Measurements from ENCODE around the gene PDSS1.

Gene PDSS1

DNA sequence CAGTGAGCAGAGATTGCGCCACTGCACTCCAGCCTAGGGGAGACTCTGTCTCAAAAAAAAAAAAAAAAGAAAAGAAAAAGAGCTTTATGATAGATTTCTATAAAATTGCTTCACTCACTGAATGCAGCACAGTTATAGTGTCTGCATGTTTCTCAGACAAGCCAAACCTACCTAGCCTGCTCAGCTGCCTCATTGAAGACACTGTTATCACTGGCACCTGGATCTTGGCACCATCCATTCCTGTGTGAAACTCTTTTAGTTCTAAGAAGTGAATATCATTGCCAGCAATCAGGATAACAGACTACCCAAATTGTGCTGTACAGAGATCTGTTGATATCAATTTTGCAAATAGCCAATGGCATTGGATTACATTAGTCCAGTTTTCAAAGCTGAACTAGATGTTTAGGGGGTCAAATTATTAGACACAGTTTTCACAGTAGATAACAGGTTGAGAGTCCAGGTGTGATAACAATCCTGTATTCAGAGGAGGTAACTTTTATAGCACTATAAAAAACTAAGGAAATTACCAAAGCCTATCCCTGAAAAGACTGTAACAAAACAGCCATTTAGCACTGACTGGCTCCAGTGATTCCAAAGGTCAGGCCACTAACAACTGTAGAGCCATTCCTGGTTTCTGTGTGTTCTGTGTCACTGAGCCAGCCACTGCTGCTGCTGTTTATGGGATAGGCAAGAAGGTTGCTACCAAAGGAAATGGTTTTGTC lies 17.1 kb downstream of the PDSS1 start:
- Histone ChIP-seq H3K9me3 (ENCODE audit: control insufficient read depth, low read length) (no peaks in the 10 kb centered on the region), H3K14ac (ENCODE audit: low read length in 2 of 2) (no peak overlapping the region), H3K4me3 (ENCODE audit: insufficient read depth in 1 of 2, low read depth in 1 of 2, low read length in 2 of 2) (no peak overlapping the region), H3K4me2 (ENCODE audit: low read length, poor library complexity, severe bottlenecking) (no peak overlapping the region), H3K4ac (ENCODE audit: low read depth in 1 of 2, low read length in 2 of 2) (no peak overlapping the region), H3K27me3 (ENCODE audit: control insufficient read depth in 1 of 2, insufficient read depth in 1 of 2, low read length in 2 of 2) (no peaks in the 10 kb centered on the region), H3K4me1 (ENCODE audit: control insufficient read depth, insufficient read depth, low read depth, low read length) (no peaks in the 10 kb centered on the region), H3K36me3 (ENCODE audit: control insufficient read depth in 1 of 2, insufficient read depth in 2 of 2, low read depth in 1 of 2, low read length in 2 of 2) (peaks cover 7 to 33% of the 10 kb centered on the region in 2 experiments), H4K91ac (ENCODE audit: low read length) (no peak overlapping the region), H2BK15ac (ENCODE audit: low read depth, poor library complexity, severe bottlenecking) (no peak overlapping the region), H3K18ac (ENCODE audit: low read depth in 1 of 2, low read length in 2 of 2) (no peak overlapping the region), H3K79me1 (replicated peaks; ENCODE audit: low read length, poor library complexity, severe bottlenecking) (peaks cover 14% of the 10 kb centered on the region), H3K9ac (ENCODE audit: low read length) (no peak overlapping the region), H2BK5ac (ENCODE audit: low read depth, low read length, poor library complexity, severe bottlenecking) (no peak overlapping the region), H4K8ac (ENCODE audit: low read length) (no peak overlapping the region), H2BK12ac (ENCODE audit: low read length in 2 of 2) (no peak overlapping the region), H3K23ac (ENCODE audit: low read length in 2 of 2) (no peak overlapping the region), H2AK5ac (ENCODE audit: low read length, severe bottlenecking) (no peak overlapping the region), H2BK120ac (ENCODE audit: low read depth, low read length) (no peak overlapping the region), H3K27ac (ENCODE audit: low read length, poor library complexity, severe bottlenecking) (no peak overlapping the region), H2AFZ (ENCODE audit: low read depth, low read length) (no peak overlapping the region)
- no peak for DNase-seq
- WGBS = no CpG with 5 or more reads among the region's 1 CpG

DNA sequence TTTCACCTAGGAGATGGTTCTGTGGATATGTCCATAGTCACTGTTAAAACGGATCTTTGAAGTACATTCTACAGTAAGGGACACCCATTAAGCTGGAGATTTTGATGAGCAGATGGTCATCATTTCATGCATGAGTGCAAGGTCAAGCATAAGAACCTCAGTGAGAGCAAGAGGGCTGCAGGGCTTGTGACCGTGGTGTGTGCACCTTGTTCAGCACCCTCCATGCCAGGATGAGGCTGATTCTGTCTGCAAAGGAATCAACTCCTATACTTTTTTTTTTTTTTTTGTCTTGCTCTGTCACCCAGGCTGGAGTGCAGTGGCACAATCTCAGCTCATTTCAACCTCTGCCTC lies 17.6 kb downstream of the PDSS1 start:
- H3K4ac ChIP-seq (ENCODE audit: low read depth in 1 of 2, low read length in 2 of 2) = no peak overlapping the region
- DNase-seq = no peak
- no peak overlapping the region for H2BK12ac ChIP-seq (ENCODE audit: low read length in 2 of 2)
- no peak overlapping the region for H3K4me3 ChIP-seq (ENCODE audit: insufficient read depth in 1 of 2, low read depth in 1 of 2, low read length in 2 of 2)
- no peak overlapping the region for H4K91ac ChIP-seq (ENCODE audit: low read length)
- no peaks in the 10 kb centered on the region for H3K9me3 ChIP-seq (ENCODE audit: control insufficient read depth, low read length)
- no peak overlapping the region for H2BK5ac ChIP-seq (ENCODE audit: low read depth, low read length, poor library complexity, severe bottlenecking)
- H3K36me3 ChIP-seq (ENCODE audit: control insufficient read depth in 1 of 2, insufficient read depth in 2 of 2, low read depth in 1 of 2, low read length in 2 of 2) = peaks cover 7 to 38% of the 10 kb centered on the region in 2 experiments
- no peak overlapping the region for H2BK15ac ChIP-seq (ENCODE audit: low read depth, poor library complexity, severe bottlenecking)
- no peak overlapping the region for H3K18ac ChIP-seq (ENCODE audit: low read depth in 1 of 2, low read length in 2 of 2)
- H3K79me1 ChIP-seq (replicated peaks; ENCODE audit: low read length, poor library complexity, severe bottlenecking) = peaks cover 16% of the 10 kb centered on the region
- no peak overlapping the region for H4K8ac ChIP-seq (ENCODE audit: low read length)
- H3K27me3 ChIP-seq (ENCODE audit: control insufficient read depth in 1 of 2, insufficient read depth in 1 of 2, low read length in 2 of 2) = no peaks in the 10 kb centered on the region
- H3K14ac ChIP-seq (ENCODE audit: low read length in 2 of 2) = no peak overlapping the region
- H3K4me2 ChIP-seq (ENCODE audit: low read length, poor library complexity, severe bottlenecking) = no peak overlapping the region
- H3K9ac ChIP-seq (ENCODE audit: low read length) = no peak overlapping the region
- H2AK5ac ChIP-seq (ENCODE audit: low read length, severe bottlenecking) = no peak overlapping the region
- H3K27ac ChIP-seq (ENCODE audit: low read length, poor library complexity, severe bottlenecking) = no peak overlapping the region
- no peak overlapping the region for H2AFZ ChIP-seq (ENCODE audit: low read depth, low read length)
- no peak overlapping the region for H3K23ac ChIP-seq (ENCODE audit: low read length in 2 of 2)
- no peak overlapping the region for H2BK120ac ChIP-seq (ENCODE audit: low read depth, low read length)
- H3K4me1 ChIP-seq (ENCODE audit: control insufficient read depth, insufficient read depth, low read depth, low read length) = no peaks in the 10 kb centered on the region
- 97% methylated on average over 2 of the region's 2 CpGs for WGBS

DNA sequence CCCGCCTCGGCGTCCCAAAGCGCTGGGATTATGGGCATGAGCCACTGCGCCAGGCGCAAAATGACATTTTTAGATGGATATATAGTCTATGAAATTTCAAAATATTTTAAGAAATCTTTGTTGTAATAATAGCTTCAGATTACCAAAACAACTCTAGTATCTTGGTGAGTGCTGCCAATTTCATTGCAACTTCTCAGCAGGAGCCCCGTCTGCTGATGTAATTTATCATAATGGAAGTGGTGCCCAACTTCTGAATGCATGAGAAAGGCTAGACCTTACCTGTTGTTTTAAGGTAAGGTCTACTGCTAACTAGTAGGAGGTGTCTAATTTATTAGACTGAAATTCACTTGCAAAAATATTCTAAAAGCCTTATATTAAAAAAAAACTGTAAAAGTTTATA lies 20.0 kb downstream of the PDSS1 start:
- H3K36me3 ChIP-seq (ENCODE audit: control insufficient read depth in 1 of 2, insufficient read depth in 2 of 2, low read depth in 1 of 2, low read length in 2 of 2) = peaks cover 13 to 40% of the 10 kb centered on the region in 2 experiments
- no peak overlapping the region for H3K4me2 ChIP-seq (ENCODE audit: low read length, poor library complexity, severe bottlenecking)
- H3K9me3 ChIP-seq (ENCODE audit: control insufficient read depth, low read length) = no peaks in the 10 kb centered on the region
- DNase-seq = no peak
- H3K23ac ChIP-seq (ENCODE audit: low read length in 2 of 2) = no peak overlapping the region
- peaks cover 18% of the 10 kb centered on the region for H3K79me1 ChIP-seq (replicated peaks; ENCODE audit: low read length, poor library complexity, severe bottlenecking)
- H3K27me3 ChIP-seq (ENCODE audit: control insufficient read depth in 1 of 2, insufficient read depth in 1 of 2, low read length in 2 of 2) = no peaks in the 10 kb centered on the region
- no peak overlapping the region for H3K9ac ChIP-seq (ENCODE audit: low read length)
- no peak overlapping the region for H4K91ac ChIP-seq (ENCODE audit: low read length)
- no peak overlapping the region for H3K4ac ChIP-seq (ENCODE audit: low read depth in 1 of 2, low read length in 2 of 2)
- no peak overlapping the region for H4K8ac ChIP-seq (ENCODE audit: low read length)
- no peak overlapping the region for H2BK120ac ChIP-seq (ENCODE audit: low read depth, low read length)
- H2BK15ac ChIP-seq (ENCODE audit: low read depth, poor library complexity, severe bottlenecking) = no peak overlapping the region
- H3K4me3 ChIP-seq (ENCODE audit: insufficient read depth in 1 of 2, low read depth in 1 of 2, low read length in 2 of 2) = no peak overlapping the region
- no peak overlapping the region for H3K18ac ChIP-seq (ENCODE audit: low read depth in 1 of 2, low read length in 2 of 2)
- H3K27ac ChIP-seq (ENCODE audit: low read length, poor library complexity, severe bottlenecking) = no peak overlapping the region
- H3K4me1 ChIP-seq (ENCODE audit: control insufficient read depth, insufficient read depth, low read depth, low read length) = no peaks in the 10 kb centered on the region
- no peak overlapping the region for H3K14ac ChIP-seq (ENCODE audit: low read length in 2 of 2)
- H2AK5ac ChIP-seq (ENCODE audit: low read length, severe bottlenecking) = no peak overlapping the region
- H2BK5ac ChIP-seq (ENCODE audit: low read depth, low read length, poor library complexity, severe bottlenecking) = no peak overlapping the region
- no peak overlapping the region for H2BK12ac ChIP-seq (ENCODE audit: low read length in 2 of 2)
- no peak overlapping the region for H2AFZ ChIP-seq (ENCODE audit: low read depth, low read length)
- 84% methylated on average over 2 of the region's 7 CpGs for WGBS

- Histone ChIP-seq H3K4me2 (ENCODE audit: low read length, poor library complexity, severe bottlenecking) (no peak overlapping the region), H3K27me3 (ENCODE audit: control insufficient read depth in 1 of 2, insufficient read depth in 1 of 2, low read length in 2 of 2) (no peaks in the 10 kb centered on the region), H4K8ac (ENCODE audit: low read length) (no peak overlapping the region), H3K4ac (ENCODE audit: low read depth in 1 of 2, low read length in 2 of 2) (no peak overlapping the region), H2BK120ac (ENCODE audit: low read depth, low read length) (no peak overlapping the region), H3K18ac (ENCODE audit: low read depth in 1 of 2, low read length in 2 of 2) (no peak overlapping the region), H3K9me3 (ENCODE audit: control insufficient read depth, low read length) (no peaks in the 10 kb centered on the region), H3K23ac (ENCODE audit: low read length in 2 of 2) (no peak overlapping the region), H2BK12ac (ENCODE audit: low read length in 2 of 2) (no peak overlapping the region), H3K14ac (ENCODE audit: low read length in 2 of 2) (no peak overlapping the region), H2BK15ac (ENCODE audit: low read depth, poor library complexity, severe bottlenecking) (no peak overlapping the region), H3K4me3 (ENCODE audit: insufficient read depth in 1 of 2, low read depth in 1 of 2, low read length in 2 of 2) (no peak overlapping the region), H4K91ac (ENCODE audit: low read length) (no peak overlapping the region), H2AFZ (ENCODE audit: low read depth, low read length) (no peak overlapping the region), H3K36me3 (ENCODE audit: control insufficient read depth in 1 of 2, insufficient read depth in 2 of 2, low read depth in 1 of 2, low read length in 2 of 2) (peaks cover 14 to 33% of the 10 kb centered on the region in 2 experiments), H3K4me1 (ENCODE audit: control insufficient read depth, insufficient read depth, low read depth, low read length) (no peaks in the 10 kb centered on the region), H3K79me1 (replicated peaks; ENCODE audit: low read length, poor library complexity, severe bottlenecking) (peaks cover 13% of the 10 kb centered on the region), H3K27ac (ENCODE audit: low read length, poor library complexity, severe bottlenecking) (no peak overlapping the region), H2BK5ac (ENCODE audit: low read depth, low read length, poor library complexity, severe bottlenecking) (no peak overlapping the region), H2AK5ac (ENCODE audit: low read length, severe bottlenecking) (no peak overlapping the region), H3K9ac (ENCODE audit: low read length) (no peak overlapping the region)
- WGBS = 97% methylated on average over 7 of the region's 7 CpGs
- no peak for DNase-seq
Observed at GRCh38 chr10:26721561-26721960, 24.1 kb downstream of the PDSS1 start.

Measured in mesenchymal stem cell (in vitro differentiated cells and primary cell).